Left lung (tissue), 10 donors: ENCODE results near the gene PROSER2. TPM values are rescaled to one million over a fixed set of nuclear protein-coding genes. Genes with fewer than 3 reads are reported as not detected.

Source experiments
- ATAC-seq: fragments of 200-7000 bp; cut with Tn5 transposase; one replicate; pipeline ENCODE4 v1.9.1; 2020; ENCODE audit warnings: moderate library complexity
- DNase-seq, 4 donors: peaks; one replicate each; pipeline ENCODE4 v3.0.0-alpha.2; 2013 to 2020
- H3K27ac ChIP-seq, 2 donors: fragments of 200-600 bp; sonication (generic) in 1 of 2; one replicate each; pipeline versions ENCODE4 v1.5.0 to v1.8.0; 2020 to 2021
- H3K27me3 ChIP-seq, 2 donors: fragments of 200-600 bp; sonication (generic) in 1 of 2; one replicate each; pipeline versions ENCODE4 v1.5.0 to v1.8.0; 2020 to 2021
- H3K36me3 ChIP-seq, 2 donors: fragments of 200-600 bp; sonication (generic) in 1 of 2; one replicate each; pipeline versions ENCODE4 v1.5.0 to v1.8.0; 2020 to 2021
- H3K4me1 ChIP-seq, 2 donors: fragments of 200-600 bp; one replicate each; pipeline ENCODE4 v1.8.0; 2021
- H3K4me3 ChIP-seq, 2 donors: fragments of 200-600 bp; sonication (generic) in 1 of 2; one replicate each; pipeline versions ENCODE4 v1.5.0 to v1.8.0; 2020 to 2021; ENCODE audit warnings: mild to moderate bottlenecking in 1 of 2
- H3K9me3 ChIP-seq, 2 donors: fragments of 200-600 bp; sonication (generic) in 1 of 2; one replicate each; pipeline versions ENCODE4 v1.5.0 to v1.8.0; 2020 to 2021
- CTCF ChIP-seq, 2 donors: fragments of 200-600 bp; sonication (generic) in 1 of 2; IDR thresholded peaks; one replicate each; pipeline versions ENCODE4 v1.5.0 to v1.8.0; 2021; ENCODE audit warnings: antibody characterized with exemption in 2 of 2
- intact Hi-C, 2 donors: fragments of 100-400 bp; cut with DNase I; formaldehyde crosslinking; loops; one replicate each; pipeline versions ENCODE4 v1.11.2 to v1.14.2; 2022
- polyA plus RNA-seq, 6 donors: library from polyadenylated mRNA; unstranded; fragments of 120-200 nt; gene quantifications; one replicate each; pipeline ENCODE4 v1.2.1, GENCODE V29; 2013; ENCODE audit not compliant: insufficient read length in 6 of 6
- total RNA-seq, 2 donors: library from RNA; stranded (reverse); fragmentation: NEBNext Ultra II Directional; extraction: Animal tissue kit (Norgen Biotek cat#: 25700); gene quantifications; one replicate each; pipeline ENCODE4 v1.2.1, GENCODE V29; 2021
- donor health status: DM: no; HTN: yes; CAD: no.
- donor health status: DM: no; HTN: no; CAD: no.

The PROSER2 gene
- total and polyA plus RNA-seq, 8 donors: 2.0 to 14.8 (median 3.1) TPM

GRCh38 chr10:11870461-11870780 lies 47.3 kb downstream of the PROSER2 start:
- DNase-seq (no peak), ATAC-seq (no peak)
- Histone ChIP-seq H3K27me3 (peaks cover 0 to 17% of the 10 kb centered on the region in 2 donors), H3K9me3 (no peaks in the 10 kb centered on the region), H3K36me3 (peaks cover 0 to 9% of the 10 kb centered on the region in 2 donors), H3K4me1 (peaks cover 12 to 23% of the 10 kb centered on the region in 2 donors), H3K4me3 (peak overlapping the region in 1 of 2 donors; percentile 5), H3K27ac (no peak overlapping the region)
- TF ChIP-seq CTCF (IDR thresholded peaks at IDR 0.05): no peak
- intact Hi-C loops: no loop called here

GRCh38 chr10:11870900-11871400 lies 47.8 kb downstream of the PROSER2 start:
- Histone ChIP-seq H3K27ac (no peak overlapping the region), H3K4me3 (no peak overlapping the region), H3K27me3 (peaks cover 0 to 17% of the 10 kb centered on the region in 2 donors), H3K9me3 (no peaks in the 10 kb centered on the region), H3K4me1 (peaks cover 15 to 26% of the 10 kb centered on the region in 2 donors), H3K36me3 (peaks cover 0 to 9% of the 10 kb centered on the region in 2 donors)
- no peak for TF ChIP-seq CTCF (IDR thresholded peaks at IDR 0.05)
- intact Hi-C loops: no loop called here
- DNase-seq (no peak), ATAC-seq (no peak)

- Histone ChIP-seq H3K27me3 (peaks cover 0 to 17% of the 10 kb centered on the region in 2 donors), H3K36me3 (peaks cover 0 to 9% of the 10 kb centered on the region in 2 donors), H3K27ac (no peak overlapping the region), H3K4me3 (no peak overlapping the region), H3K4me1 (peaks cover 15 to 26% of the 10 kb centered on the region in 2 donors), H3K9me3 (no peaks in the 10 kb centered on the region)
- intact Hi-C loops: no loop called here
- no peak for TF ChIP-seq CTCF (IDR thresholded peaks at IDR 0.05)
- ATAC-seq (no peak), DNase-seq (no peak)
These were observed 48.3 kb downstream of the PROSER2 start for GRCh38 chr10:11871466-11871865.

- DNase-seq (peak in 3 of 4 donors; percentile 58 to 74 (median 68)), ATAC-seq (peak; percentile 52)
- peak overlapping the region; percentile 80 to 83 for H3K27ac ChIP-seq
- no peaks in the 10 kb centered on the region for H3K9me3 ChIP-seq
- H3K36me3 ChIP-seq: no peaks in the 10 kb centered on the region
- H3K4me3 ChIP-seq: no peak overlapping the region
- H3K27me3 ChIP-seq: peaks cover 0 to 7% of the 10 kb centered on the region in 2 donors
- intact Hi-C loops: no loop called here
- H3K4me1 ChIP-seq: peaks cover 15 to 31% of the 10 kb centered on the region in 2 donors
- no peak for TF ChIP-seq CTCF (IDR thresholded peaks at IDR 0.05)
These were observed 51.7 kb downstream of the PROSER2 start for GRCh38 chr10:11874568-11875493.
